Astrocyte (in vitro differentiated cells and primary cell): ENCODE data around the gene ASF1A.

ENCODE experiments used
- EZH2 ChIP-seq: IDR thresholded peaks from 2 replicates; pipeline ENCODE4 v1.6.1; 2012; ENCODE audit warnings: mild to moderate bottlenecking, low read length, inconsistent platforms; ENCODE audit not compliant: insufficient read depth
- TF ChIP-seq, protein P1 (sequence below): IDR thresholded peaks from 2 replicates; pipeline ENCODE4 v1.5.1; 2011; ENCODE audit warnings: low read depth, mild to moderate bottlenecking, inconsistent platforms, low read length, moderate library complexity; ENCODE audit not compliant: insufficient read depth

DNA sequence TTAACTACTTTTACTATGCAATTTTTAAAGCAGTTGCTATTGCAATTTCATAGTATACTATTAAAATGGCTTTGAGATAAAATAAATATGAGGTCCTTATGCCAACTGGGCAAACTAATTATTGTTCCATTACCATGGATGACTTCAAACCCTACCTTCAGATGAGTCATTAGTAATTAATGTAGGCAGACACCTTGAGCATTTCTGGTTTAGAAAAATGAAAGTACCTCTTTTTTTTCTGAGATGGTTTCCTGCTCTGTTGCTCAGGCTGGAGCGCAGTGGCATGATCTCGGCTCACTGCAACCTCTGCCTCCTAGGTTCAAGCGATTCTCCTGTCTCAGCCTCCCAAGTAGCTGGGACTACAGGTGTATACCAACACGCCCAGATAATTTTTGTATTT is 11.9 kb downstream of the ASF1A start:
- TF ChIP-seq, protein P1, sequence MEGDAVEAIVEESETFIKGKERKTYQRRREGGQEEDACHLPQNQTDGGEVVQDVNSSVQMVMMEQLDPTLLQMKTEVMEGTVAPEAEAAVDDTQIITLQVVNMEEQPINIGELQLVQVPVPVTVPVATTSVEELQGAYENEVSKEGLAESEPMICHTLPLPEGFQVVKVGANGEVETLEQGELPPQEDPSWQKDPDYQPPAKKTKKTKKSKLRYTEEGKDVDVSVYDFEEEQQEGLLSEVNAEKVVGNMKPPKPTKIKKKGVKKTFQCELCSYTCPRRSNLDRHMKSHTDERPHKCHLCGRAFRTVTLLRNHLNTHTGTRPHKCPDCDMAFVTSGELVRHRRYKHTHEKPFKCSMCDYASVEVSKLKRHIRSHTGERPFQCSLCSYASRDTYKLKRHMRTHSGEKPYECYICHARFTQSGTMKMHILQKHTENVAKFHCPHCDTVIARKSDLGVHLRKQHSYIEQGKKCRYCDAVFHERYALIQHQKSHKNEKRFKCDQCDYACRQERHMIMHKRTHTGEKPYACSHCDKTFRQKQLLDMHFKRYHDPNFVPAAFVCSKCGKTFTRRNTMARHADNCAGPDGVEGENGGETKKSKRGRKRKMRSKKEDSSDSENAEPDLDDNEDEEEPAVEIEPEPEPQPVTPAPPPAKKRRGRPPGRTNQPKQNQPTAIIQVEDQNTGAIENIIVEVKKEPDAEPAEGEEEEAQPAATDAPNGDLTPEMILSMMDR = no peak
- no peak for TF ChIP-seq EZH2
